ENCODE data around the gene TTC39B.

The TTC39B gene

GRCh38 chr9:15253197-15253596, 53.8 kb downstream of the TTC39B start:
- no peaks in the 10 kb centered on the region for H3K27me3 ChIP-seq (ENCODE audit: insufficient read depth, low read depth)
- no peak overlapping the region for H3K9ac ChIP-seq
- no peaks in the 10 kb centered on the region for H3K36me3 ChIP-seq (ENCODE audit: insufficient read depth)
- TF ChIP-seq CTCF (conservative IDR thresholded peaks at IDR 0.05; ENCODE audit: low read depth, low read length) = no peak
- no peaks in the 10 kb centered on the region for H4K20me1 ChIP-seq (ENCODE audit: insufficient read depth)
- H3K27ac ChIP-seq = no peak overlapping the region
- no peaks in the 10 kb centered on the region for H3K79me2 ChIP-seq (ENCODE audit: insufficient read depth, low read depth)
- no peak overlapping the region for H3K4me3 ChIP-seq (IDR thresholded peaks at IDR 0.05; ENCODE audit: insufficient read depth, low read depth, low read length)
- no peak overlapping the region for H3K4me2 ChIP-seq
- H3K4me1 ChIP-seq (ENCODE audit: low read depth, poor library complexity, severe bottlenecking) = no peaks in the 10 kb centered on the region
- no peak overlapping the region for H2AFZ ChIP-seq (ENCODE audit: low read depth)

GRCh38 chr9:15249981-15250380, 57.0 kb downstream of the TTC39B start:
- Histone ChIP-seq H4K20me1 (ENCODE audit: insufficient read depth) (no peaks in the 10 kb centered on the region), H3K4me3 (IDR thresholded peaks at IDR 0.05; ENCODE audit: insufficient read depth, low read depth, low read length) (no peak overlapping the region), H3K27me3 (ENCODE audit: insufficient read depth, low read depth) (no peaks in the 10 kb centered on the region), H3K27ac (no peak overlapping the region), H3K36me3 (ENCODE audit: insufficient read depth) (no peaks in the 10 kb centered on the region), H3K9ac (no peak overlapping the region), H2AFZ (ENCODE audit: low read depth) (no peak overlapping the region), H3K4me1 (ENCODE audit: low read depth, poor library complexity, severe bottlenecking) (no peaks in the 10 kb centered on the region), H3K79me2 (ENCODE audit: insufficient read depth, low read depth) (no peaks in the 10 kb centered on the region), H3K4me2 (no peak overlapping the region)
- TF ChIP-seq CTCF (conservative IDR thresholded peaks at IDR 0.05; ENCODE audit: low read depth, low read length) = no peak

- Histone ChIP-seq H3K27me3 (ENCODE audit: insufficient read depth, low read depth) (no peaks in the 10 kb centered on the region), H3K27ac (no peak overlapping the region), H3K79me2 (ENCODE audit: insufficient read depth, low read depth) (no peaks in the 10 kb centered on the region), H3K4me1 (ENCODE audit: low read depth, poor library complexity, severe bottlenecking) (no peaks in the 10 kb centered on the region), H3K4me3 (IDR thresholded peaks at IDR 0.05; ENCODE audit: insufficient read depth, low read depth, low read length) (no peak overlapping the region), H3K4me2 (no peak overlapping the region), H4K20me1 (ENCODE audit: insufficient read depth) (no peaks in the 10 kb centered on the region), H2AFZ (ENCODE audit: low read depth) (no peak overlapping the region), H3K9ac (no peak overlapping the region), H3K36me3 (ENCODE audit: insufficient read depth) (no peaks in the 10 kb centered on the region)
- no peak for TF ChIP-seq CTCF (conservative IDR thresholded peaks at IDR 0.05; ENCODE audit: low read depth, low read length)
Observed at GRCh38 chr9:15249042-15249818, 57.8 kb downstream of the TTC39B start.

GRCh38 chr9:15248621-15249020, 58.4 kb downstream of the TTC39B start:
- no peaks in the 10 kb centered on the region for H3K4me1 ChIP-seq (ENCODE audit: low read depth, poor library complexity, severe bottlenecking)
- no peak overlapping the region for H3K27ac ChIP-seq
- H3K79me2 ChIP-seq (ENCODE audit: insufficient read depth, low read depth) = no peaks in the 10 kb centered on the region
- H3K27me3 ChIP-seq (ENCODE audit: insufficient read depth, low read depth) = no peaks in the 10 kb centered on the region
- no peak overlapping the region for H3K9ac ChIP-seq
- H3K4me3 ChIP-seq (IDR thresholded peaks at IDR 0.05; ENCODE audit: insufficient read depth, low read depth, low read length) = no peak overlapping the region
- H3K36me3 ChIP-seq (ENCODE audit: insufficient read depth) = no peaks in the 10 kb centered on the region
- TF ChIP-seq CTCF (conservative IDR thresholded peaks at IDR 0.05; ENCODE audit: low read depth, low read length) = no peak
- no peaks in the 10 kb centered on the region for H4K20me1 ChIP-seq (ENCODE audit: insufficient read depth)
- no peak overlapping the region for H3K4me2 ChIP-seq
- H2AFZ ChIP-seq (ENCODE audit: low read depth) = no peak overlapping the region
